GM12878 (cell line): ENCODE data around the gene RPLP1. TPM values are rescaled to one million over a fixed set of nuclear protein-coding genes. Genes with fewer than 3 reads are reported as not detected.

ENCODE experiments used
- ATAC-seq: fragments of 200-7000 bp; cut with Tn5 transposase; 3 replicates; pipeline ENCODE4 v1.9.1; 2020; ENCODE audit warnings: mild to moderate bottlenecking, moderate library complexity
- BruUV-seq: library from RNA; stranded (reverse); fragments of 400-500 nt; replicated peaks from 2 replicates; lab custom pipeline; 2021; lab: Mats Ljungman, UMichigan
- CTCF ChIA-PET: fragments of 300-600 bp; sonication (Branson Sonifier 250); formaldehyde crosslinking; extraction: SDS; loops from one replicate; lab custom pipeline; 2021; ENCODE audit warnings: inconsistent platforms; lab: Yijun Ruan, JAX
- POLR2A ChIA-PET: fragments of 350-600 bp; formaldehyde crosslinking; extraction: SDS; loops from one replicate; lab custom pipeline; 2021; ENCODE audit warnings: inconsistent platforms; lab: Charles Lee
- RAD21 ChIA-PET: fragments of 300-600 bp; sonication (Branson Sonifier 250); formaldehyde crosslinking; loops from one replicate; lab custom pipeline; 2023; ENCODE audit warnings: antibody characterized with exemption; ENCODE audit not compliant: unreplicated experiment; lab: Charles Lee
- SMC1A ChIA-PET: fragments of 300-600 bp; sonication (Branson Sonifier 250); formaldehyde crosslinking; loops from one replicate; lab custom pipeline; 2023; ENCODE audit not compliant: unreplicated experiment, uncharacterized antibody; lab: Charles Lee
- DNase-seq: peaks from one replicate; pipeline ENCODE4 v3.0.0-alpha.2; 2011; ENCODE audit warnings: low read depth, low spot score
- FAIRE-seq: peaks from 3 replicates; lab custom pipeline; 2011; peaks lifted over from hg19 to GRCh38; lab: Jason Lieb, UNC
- H2AFZ ChIP-seq: 2 replicates; pipeline ENCODE4 v1.6.0; 2011; ENCODE audit warnings: low read depth, low read length, control low read depth; ENCODE audit not compliant: control insufficient read depth
- H3K27ac ChIP-seq: 2 replicates; pipeline ENCODE4 v1.5.1; 2011; ENCODE audit warnings: control low read depth; ENCODE audit not compliant: control insufficient read depth, insufficient read depth
- H3K27me3 ChIP-seq, 2 experiments: replicated peaks in 1 of 2; 2 replicates each; pipeline versions ENCODE4 v1.6.0 to v1.6.1; 2011; ENCODE audit warnings: low read length in 1 of 2; ENCODE audit not compliant: control insufficient read depth in 2 of 2, insufficient read depth in 2 of 2
- H3K36me3 ChIP-seq, 2 experiments: 2 replicates each; pipeline ENCODE4 v1.5.1; 2011; ENCODE audit warnings: low read length in 1 of 2; ENCODE audit not compliant: control insufficient read depth in 2 of 2, insufficient read depth in 2 of 2
- H3K4me1 ChIP-seq: 2 replicates; pipeline ENCODE4 v1.6.1; 2011; ENCODE audit warnings: mild to moderate bottlenecking, low read length, moderate library complexity, mixed read lengths; ENCODE audit not compliant: control insufficient read depth, insufficient read depth
- H3K4me2 ChIP-seq: 2 replicates; pipeline ENCODE4 v1.6.0; 2011; ENCODE audit warnings: control low read depth; ENCODE audit not compliant: control insufficient read depth, insufficient read depth
- H3K4me3 ChIP-seq: fragments of 200-600 bp; sonication (generic); 2 replicates; pipeline ENCODE4 v1.5.1; 2016
- H3K79me2 ChIP-seq: 2 replicates; pipeline ENCODE4 v1.6.0; 2011; ENCODE audit warnings: low read length; ENCODE audit not compliant: control insufficient read depth, insufficient read depth
- H3K9ac ChIP-seq: 2 replicates; pipeline ENCODE4 v1.8.0; 2011; ENCODE audit warnings: low read length, control low read depth, mixed read lengths; ENCODE audit not compliant: control insufficient read depth, insufficient read depth
- H3K9me3 ChIP-seq: replicated peaks from 3 replicates; pipeline ENCODE4 v1.5.1; 2011; ENCODE audit warnings: mild to moderate bottlenecking, low read length; ENCODE audit not compliant: control insufficient read depth, insufficient read depth
- H4K20me1 ChIP-seq: 2 replicates; pipeline ENCODE4 v1.6.0; 2011; ENCODE audit not compliant: control insufficient read depth, insufficient read depth
- ASH2L ChIP-seq: fragments of 300-600, 200-600 bp; sonication (generic); IDR thresholded peaks from 2 replicates; pipeline ENCODE4 v1.6.1; 2017; ENCODE audit warnings: low read depth, mild to moderate bottlenecking, borderline replicate concordance
- EGR1 ChIP-seq, 2 experiments: IDR thresholded peaks; 1 replicate in 1 of 2; 2 replicates in 1 of 2; pipeline ENCODE4 v1.6.1; 2011 to 2012; ENCODE audit warnings: low read depth in 2 of 2, low read length in 2 of 2, borderline replicate concordance in 1 of 2, mild to moderate bottlenecking in 1 of 2, moderate library complexity in 1 of 2
- MEF2B ChIP-seq: fragments of 450-650 bp; IDR thresholded peaks from 2 replicates; pipeline ENCODE4 v1.6.1; 2018; ENCODE audit warnings: mild to moderate bottlenecking, moderate library complexity; ENCODE audit not compliant: partially characterized antibody, poor library complexity, severe bottlenecking
- MYC ChIP-seq: IDR thresholded peaks from 2 replicates; pipeline ENCODE4 v1.6.1; 2011; ENCODE audit warnings: mild to moderate bottlenecking, low read length, moderate library complexity, inconsistent platforms; ENCODE audit not compliant: insufficient read depth, insufficient replicate concordance, insufficient read length, severe bottlenecking
- RAD21 ChIP-seq: IDR thresholded peaks from 2 replicates; pipeline ENCODE4 v1.6.1; 2011; ENCODE audit warnings: mild to moderate bottlenecking, low read depth, low read length, moderate library complexity; ENCODE audit not compliant: insufficient read depth
- RBBP5 ChIP-seq: fragments of 200-600 bp; sonication (generic); conservative IDR thresholded peaks from 2 replicates; pipeline ENCODE4 v1.6.1; 2016
- SMC3 ChIP-seq: IDR thresholded peaks from 2 replicates; pipeline ENCODE4 v1.6.1; 2011; ENCODE audit warnings: low read length, improper control_type of control experiment, borderline replicate concordance
- STAT1 ChIP-seq: fragments of 450-650 bp; conservative IDR thresholded peaks from 2 replicates; pipeline ENCODE4 v1.6.1; 2014; ENCODE audit warnings: antibody characterized with exemption, mild to moderate bottlenecking
- YY1 ChIP-seq: IDR thresholded peaks from 2 replicates; pipeline ENCODE4 v1.6.1; 2011; ENCODE audit warnings: low read depth, mild to moderate bottlenecking, low read length
- WGBS: methylation state at CpG from one replicate; pipeline ENCODE4 v1.1.6; 2016; ENCODE audit warnings: low lambda C conversion rate; ENCODE audit not compliant: insufficient replicate concordance, insufficient coverage; ENCODE audit errors: missing lambda C conversion rate; 5-methylcytosine and 5-hydroxymethylcytosine counted together
- in situ Hi-C: fragments of 300-500 bp; cut with MboI; formaldehyde crosslinking; loops from 9 replicates; pipeline ENCODE4 v1.14.3; 2018; ENCODE audit warnings: mixed read lengths
- intact Hi-C: fragments of 100-400 bp; cut with micrococcal nuclease; formaldehyde crosslinking; loops from one replicate; pipeline ENCODE4 v1.14.2; 2022; ENCODE audit not compliant: unreplicated experiment
- polyA plus RNA-seq, 11 experiments: library from polyadenylated mRNA; depleted of rRNA in 4 of 11; unstranded in 6 of 11; stranded (reverse) in 5 of 11; fragments of >200 nt; fragmentation: Nextera tagmentation in 4 of 11; fragmentation: Illumina TruSeq in 1 of 11; extraction: Ambion mirVana in 4 of 11; extraction: Trizol in 1 of 11; gene quantifications; 1 replicate in 1 of 11; 2 replicates in 10 of 11; pipeline versions ENCODE4 v1.2.1 to v1.2.3, GENCODE V29; 2011 to 2016; ENCODE audit warnings: inconsistent platforms in 2 of 11, missing spikeins in 2 of 11, low read depth in 1 of 11
- total RNA-seq, 4 experiments: library from RNA; depleted of rRNA in 3 of 4; stranded (reverse); fragments of >200 nt in 3 of 4; fragmentation: Illumina TruSeq in 1 of 4; extraction: Trizol in 1 of 4; gene quantifications; 2 replicates each; pipeline versions ENCODE4 v1.2.1 to v1.2.3, GENCODE V29; 2013 to 2021
- TF ChIP-seq, protein P1 (sequence below), 3 experiments: IDR thresholded peaks in 2 of 3; conservative IDR thresholded peaks in 1 of 3; 2 replicates each; pipeline ENCODE4 v1.5.1; 2011; ENCODE audit warnings: low read depth in 3 of 3, low read length in 3 of 3, mild to moderate bottlenecking in 3 of 3, control low read depth in 2 of 3, moderate library complexity in 2 of 3, inconsistent platforms in 1 of 3, mixed read lengths in 1 of 3; ENCODE audit not compliant: control insufficient read depth in 2 of 3, insufficient read depth in 1 of 3; ENCODE audit errors: extremely low read depth in 1 of 3

The RPLP1 gene
- total and polyA plus RNA-seq, 10 of the 15 experiments (the other 5 are each of a cell fraction or from before 2014, with no cell fraction given): 217 to 3,098 (median 1,664) TPM

DNA sequence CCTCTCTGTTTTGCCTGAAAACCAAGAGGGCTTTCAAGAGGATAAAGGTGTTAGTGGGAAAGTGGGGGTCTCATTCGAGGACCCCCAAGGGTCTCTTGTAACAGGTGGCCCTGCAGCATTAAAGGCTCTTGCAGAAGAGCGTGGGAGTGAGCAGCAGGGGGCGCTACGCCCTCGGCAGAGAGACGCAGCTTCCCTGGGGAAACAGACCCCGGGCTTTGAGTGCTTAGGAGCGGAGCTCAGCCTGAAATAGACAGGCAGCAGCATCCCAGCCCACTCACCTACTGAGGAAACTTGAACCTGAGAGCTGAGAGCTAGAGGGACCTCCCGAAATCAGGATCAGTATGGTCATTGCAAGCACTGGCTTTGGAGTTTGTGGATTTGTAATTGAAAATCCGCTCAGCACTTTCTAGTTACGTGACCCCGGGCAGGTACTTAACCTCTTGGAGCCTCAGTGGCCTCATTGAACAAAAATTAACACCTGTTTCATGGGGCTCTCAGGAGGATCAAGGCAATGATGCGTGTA is 25.7 kb downstream of the RPLP1 start:
- DNase-seq (no peak), ATAC-seq (peak; percentile 62), FAIRE-seq (no peak)
- H3K9me3 ChIP-seq: peaks cover 3% of the 10 kb centered on the region; the same call in 2 of the 3 replicates
- in situ Hi-C loops: loop anchor here (10.0 kb wide), 1 partner anchor 1246 kb away; no protein-coding TSS in a partner anchor
- ChIA-PET RAD21 (interaction anchor here (0.6 to 1.9 kb wide), 11 partner anchors 24 to 1246 kb away, joined by 3 to 8 read pairs (median 3); no protein-coding TSS in a partner anchor), CTCF (interaction anchor here (0.6 to 2.1 kb wide), 19 partner anchors 10 to 1248 kb away, joined by 3 to 10 read pairs (median 3); no protein-coding TSS in a partner anchor), POLR2A (interaction anchor here (0.7 kb wide), 1 partner anchor 193 kb away, joined by 5 read pairs; no protein-coding TSS in a partner anchor), SMC1A (interaction anchor here (0.7 to 1.5 kb wide), 6 partner anchors 13 to 1012 kb away, joined by 3 to 5 read pairs (median 4); no protein-coding TSS in a partner anchor)
- no peaks in the 10 kb centered on the region for H3K4me1 ChIP-seq
- intact Hi-C loops: loop anchor here (2.0 to 10.0 kb wide), 7 partner anchors 244 to 1334 kb away; partner anchors contain the start of gene TLE3
- 18% methylated on average over 13 of the region's 13 CpGs for WGBS
- H3K79me2 ChIP-seq: no peaks in the 10 kb centered on the region
- no peaks in the 10 kb centered on the region for H3K27me3 ChIP-seq
- H3K9ac ChIP-seq: no peak overlapping the region
- H3K36me3 ChIP-seq: no peaks in the 10 kb centered on the region
- no peak overlapping the region for H3K27ac ChIP-seq
- H4K20me1 ChIP-seq: no peaks in the 10 kb centered on the region
- no peak for TF ChIP-seq STAT1
- peak; percentile 57; the same call in 1 of the 2 replicates for TF ChIP-seq SMC3
- TF ChIP-seq RBBP5: no peak
- TF ChIP-seq, protein P1, sequence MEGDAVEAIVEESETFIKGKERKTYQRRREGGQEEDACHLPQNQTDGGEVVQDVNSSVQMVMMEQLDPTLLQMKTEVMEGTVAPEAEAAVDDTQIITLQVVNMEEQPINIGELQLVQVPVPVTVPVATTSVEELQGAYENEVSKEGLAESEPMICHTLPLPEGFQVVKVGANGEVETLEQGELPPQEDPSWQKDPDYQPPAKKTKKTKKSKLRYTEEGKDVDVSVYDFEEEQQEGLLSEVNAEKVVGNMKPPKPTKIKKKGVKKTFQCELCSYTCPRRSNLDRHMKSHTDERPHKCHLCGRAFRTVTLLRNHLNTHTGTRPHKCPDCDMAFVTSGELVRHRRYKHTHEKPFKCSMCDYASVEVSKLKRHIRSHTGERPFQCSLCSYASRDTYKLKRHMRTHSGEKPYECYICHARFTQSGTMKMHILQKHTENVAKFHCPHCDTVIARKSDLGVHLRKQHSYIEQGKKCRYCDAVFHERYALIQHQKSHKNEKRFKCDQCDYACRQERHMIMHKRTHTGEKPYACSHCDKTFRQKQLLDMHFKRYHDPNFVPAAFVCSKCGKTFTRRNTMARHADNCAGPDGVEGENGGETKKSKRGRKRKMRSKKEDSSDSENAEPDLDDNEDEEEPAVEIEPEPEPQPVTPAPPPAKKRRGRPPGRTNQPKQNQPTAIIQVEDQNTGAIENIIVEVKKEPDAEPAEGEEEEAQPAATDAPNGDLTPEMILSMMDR (IDR thresholded peaks at IDR 0.05 in 2 of 3, conservative IDR thresholded peaks at IDR 0.05 in 1 of 3; ENCODE audit: control insufficient read depth in 2 of 3, extremely low read depth in 1 of 3, insufficient read depth in 1 of 3, low read depth in 3 of 3, low read length in 3 of 3): peak; percentile 71 to 80 (median 79)
- TF ChIP-seq EGR1 (IDR thresholded peaks at IDR 0.05; ENCODE audit: borderline replicate concordance in 1 of 2, low read depth in 2 of 2, low read length in 2 of 2): 0 out of 3 replicates have a peak, but pooled peaks of 1 of the 2 experiments have one; percentile 14
- TF ChIP-seq MEF2B: peak; percentile 66
- TF ChIP-seq YY1: 0 out of 2 replicates have a peak, but pooled peaks have one; percentile 7
- TF ChIP-seq MYC: no peak
- TF ChIP-seq RAD21: peak; percentile 82
- TF ChIP-seq ASH2L: no peak
- no TSS peak for BruUV-seq
- H3K4me2 ChIP-seq: no peak overlapping the region
- no peak overlapping the region for H2AFZ ChIP-seq
- H3K4me3 ChIP-seq: no peak overlapping the region
